GM21786 (cell line): ENCODE data around the gene TMED3.
"Not testable (repeated sequence)": the region's sequence is repeated elsewhere in the genome, so short reads cannot be mapped to it uniquely, and the experiment has no call there.

Experiments used
- ATAC-seq: cut with Tn5 transposase; IDR thresholded peaks from one replicate; pipeline ENCODE4 v1.9.1; 2021; ENCODE audit not compliant: unreplicated experiment

TMED3 gene

DNA sequence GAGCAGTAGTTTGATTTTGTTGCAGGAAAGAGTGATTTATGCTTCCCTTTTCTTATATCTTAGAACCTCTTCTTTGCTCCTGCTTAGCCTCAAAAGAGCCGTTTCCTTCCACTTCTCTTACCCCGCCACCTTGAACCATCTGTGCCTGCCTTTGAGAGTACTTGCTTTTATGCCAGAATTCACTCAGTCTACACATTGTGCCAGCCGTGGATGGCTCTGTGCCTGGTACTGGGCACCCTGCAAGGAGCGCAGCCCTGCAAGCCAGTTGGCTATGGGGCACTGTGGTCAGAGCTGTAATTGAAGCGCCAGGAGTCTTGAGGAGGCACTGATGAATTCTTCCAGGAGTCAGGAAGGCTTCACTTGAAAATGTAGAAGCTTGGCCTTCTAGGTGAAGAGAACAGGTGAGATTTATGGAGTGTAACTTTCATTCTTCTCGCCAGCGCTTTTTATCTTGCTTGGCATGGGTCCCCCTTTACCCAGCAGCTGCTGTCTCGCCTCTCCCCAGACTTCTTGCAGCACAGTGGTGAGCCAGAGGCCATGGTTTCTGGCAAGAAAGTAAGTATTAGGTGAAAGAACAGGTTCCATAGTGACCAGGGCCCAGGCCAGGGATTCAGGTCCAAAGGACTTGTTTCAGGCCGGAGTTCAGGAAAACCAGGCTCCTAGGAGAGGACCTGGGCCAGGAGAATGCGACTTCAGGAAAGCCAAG lies 4.9 kb downstream of the TMED3 start:
- ATAC-seq: no peak

DNA sequence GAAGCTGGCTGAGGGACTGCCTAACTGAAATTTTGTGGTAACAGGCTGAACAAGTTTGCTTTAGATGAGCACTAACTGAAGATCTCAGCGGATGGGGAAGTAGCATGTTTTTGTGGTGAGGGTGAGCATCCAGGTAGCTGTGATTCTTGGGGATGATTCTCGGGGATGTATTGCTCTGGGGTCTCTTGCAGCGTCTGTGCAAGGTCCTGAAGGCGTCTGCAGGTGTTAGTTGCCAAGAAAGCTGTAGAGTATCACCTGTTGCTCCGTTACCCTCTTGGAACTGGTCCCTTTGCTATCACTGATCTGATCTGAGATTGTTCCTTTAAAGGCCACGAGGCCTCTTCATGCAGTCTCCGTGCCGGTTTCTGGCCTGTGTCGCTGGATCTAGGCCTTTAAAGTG lies 6.0 kb downstream of the TMED3 start:
- ATAC-seq: no peak

DNA sequence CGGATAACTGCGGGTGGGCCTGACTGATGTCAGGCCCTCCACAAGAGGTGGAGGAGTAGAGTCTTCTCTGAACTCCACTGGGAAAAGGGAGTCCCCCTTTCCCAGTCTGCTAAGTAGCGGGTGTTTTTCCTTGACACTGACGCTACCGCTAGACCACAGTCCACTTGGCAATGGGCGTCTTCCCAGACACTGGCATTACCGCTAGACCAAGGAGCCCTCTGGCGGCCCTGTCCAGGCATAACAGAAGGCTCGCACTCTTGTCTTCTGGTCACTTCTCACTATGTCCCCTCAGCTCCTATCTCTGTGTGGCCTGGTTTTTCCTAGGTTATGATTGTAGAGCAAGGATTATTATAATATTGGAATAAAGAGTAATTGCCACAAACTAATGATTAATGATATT lies 9.1 kb downstream of the TMED3 start:
- ATAC-seq: not testable (repeated sequence)

DNA sequence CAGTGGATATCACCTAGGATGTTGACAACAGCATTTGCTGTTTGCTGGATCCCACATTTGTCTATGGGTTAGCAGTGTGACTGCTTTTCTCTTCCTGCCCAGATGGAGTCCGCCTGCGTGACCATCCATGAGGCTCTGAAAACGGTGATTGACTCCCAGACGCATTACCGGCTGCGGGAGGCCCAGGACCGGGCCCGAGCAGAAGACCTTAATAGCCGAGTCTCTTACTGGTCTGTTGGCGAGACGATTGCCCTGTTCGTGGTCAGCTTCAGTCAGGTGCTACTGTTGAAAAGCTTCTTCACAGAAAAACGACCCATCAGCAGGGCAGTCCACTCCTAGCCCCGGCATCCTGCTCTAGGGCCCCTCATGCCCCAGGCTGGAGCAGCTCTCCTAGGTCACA lies 11.0 kb downstream of the TMED3 start:
- no peak for ATAC-seq

DNA sequence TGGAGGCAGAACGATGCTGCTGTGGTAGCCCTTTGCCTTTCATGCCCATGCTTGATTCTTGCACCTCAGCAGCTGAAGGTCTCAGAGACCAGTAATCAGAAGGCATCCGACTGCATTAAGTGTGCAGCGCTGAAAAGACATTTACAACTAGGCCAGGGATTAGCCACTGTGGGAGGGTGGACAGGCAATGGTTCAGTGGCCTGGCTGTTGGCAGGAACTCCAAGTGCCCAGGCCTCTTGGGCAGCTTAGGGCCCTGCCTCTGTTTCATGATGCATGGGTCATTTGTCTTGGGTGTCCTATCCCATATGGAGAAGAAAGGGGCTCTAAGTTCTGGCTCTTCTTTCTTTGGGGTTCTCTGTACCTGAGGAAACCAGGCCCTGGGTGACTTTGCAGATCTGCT lies 11.4 kb downstream of the TMED3 start:
- no peak for ATAC-seq

DNA sequence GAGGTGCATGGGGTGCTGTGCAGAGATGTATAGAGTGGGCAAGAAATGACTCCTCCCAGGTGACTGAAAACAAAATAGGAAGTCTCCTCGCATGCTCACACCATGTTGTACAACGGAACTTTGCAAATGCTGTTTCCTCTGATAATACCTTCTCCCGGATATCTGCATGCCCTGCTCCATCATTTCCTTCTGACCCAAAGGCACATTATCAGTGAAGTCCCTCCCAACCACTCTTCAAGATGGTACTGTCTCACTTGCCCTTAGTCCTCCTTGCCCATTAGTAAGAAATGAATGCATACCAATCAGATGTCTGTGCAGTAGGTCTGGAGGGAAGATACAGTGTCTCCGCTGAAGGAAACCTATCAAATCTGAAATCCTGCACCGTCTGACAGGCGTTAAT lies 12.0 kb downstream of the TMED3 start:
- ATAC-seq: no peak

DNA sequence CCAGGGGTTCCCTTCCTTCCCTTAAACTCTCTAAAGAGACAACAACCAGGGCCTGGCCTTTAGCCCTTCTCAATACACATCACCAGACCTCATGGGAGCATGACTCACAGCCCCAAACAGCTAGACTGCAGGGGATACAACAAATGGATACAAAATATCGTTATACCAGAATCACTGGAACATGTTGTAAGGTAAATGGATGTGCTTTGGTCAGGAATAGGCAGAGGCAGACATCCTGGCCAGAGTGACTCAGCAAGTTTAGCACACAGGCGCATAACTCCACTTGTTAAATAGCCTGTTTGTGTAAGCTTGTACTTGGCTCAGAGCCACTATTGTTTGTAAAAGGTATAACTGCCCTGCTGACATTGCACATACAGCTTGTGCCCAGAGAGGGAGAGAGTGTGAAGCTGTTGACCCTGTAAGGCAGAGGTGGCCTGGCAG lies 18.3 kb downstream of the TMED3 start:
- ATAC-seq: no peak

DNA sequence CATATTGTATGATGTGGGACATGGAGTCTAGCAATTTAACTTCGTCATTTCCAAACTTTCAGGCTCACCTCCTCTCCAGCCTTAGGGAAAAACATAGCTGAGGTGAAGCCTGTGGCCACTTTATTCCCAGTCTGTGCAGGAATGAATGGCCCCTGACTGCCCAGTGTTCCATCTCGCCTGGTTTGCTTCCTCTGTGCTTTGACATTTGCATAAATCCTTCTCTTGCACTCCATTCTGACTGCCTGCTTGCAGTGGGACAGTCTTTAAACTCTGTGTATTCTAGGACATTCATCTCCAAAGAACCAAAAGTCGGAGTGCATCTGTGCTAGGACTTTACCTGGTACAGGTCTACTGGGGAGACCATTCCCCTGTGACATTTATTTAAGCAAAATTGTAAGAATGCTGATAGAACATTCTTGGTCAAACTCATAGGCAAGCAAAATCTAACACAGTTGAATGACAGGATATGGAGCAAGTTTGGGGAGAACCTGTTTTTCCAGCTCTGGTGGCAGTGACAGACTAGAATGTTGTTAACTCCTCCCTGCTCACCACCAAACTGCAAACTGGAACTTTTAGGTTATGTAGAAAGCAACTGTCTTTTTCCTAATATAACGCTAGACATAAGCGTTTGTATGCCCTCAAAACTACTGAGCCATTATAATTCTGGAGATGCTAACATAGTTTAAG lies 22.1 kb downstream of the TMED3 start:
- ATAC-seq: no peak

DNA sequence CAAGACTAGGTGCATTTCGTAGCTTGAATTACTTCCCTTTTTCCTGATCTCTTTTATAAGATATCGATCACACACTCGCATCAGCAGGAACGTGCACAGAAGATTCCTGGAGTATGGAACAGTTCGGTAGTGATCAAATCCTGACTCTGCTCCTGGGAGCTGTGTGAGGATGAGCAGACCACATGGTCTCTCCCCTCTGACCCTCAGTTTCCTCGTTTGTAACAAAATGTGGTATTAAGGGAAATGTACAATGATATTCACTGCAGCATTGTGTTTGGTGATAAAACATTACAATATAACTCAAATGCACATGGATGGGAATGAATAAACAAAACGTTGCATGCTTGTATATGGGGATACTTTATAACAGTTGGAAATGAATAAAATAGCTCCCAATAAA lies 26.7 kb downstream of the TMED3 start:
- no peak for ATAC-seq

DNA sequence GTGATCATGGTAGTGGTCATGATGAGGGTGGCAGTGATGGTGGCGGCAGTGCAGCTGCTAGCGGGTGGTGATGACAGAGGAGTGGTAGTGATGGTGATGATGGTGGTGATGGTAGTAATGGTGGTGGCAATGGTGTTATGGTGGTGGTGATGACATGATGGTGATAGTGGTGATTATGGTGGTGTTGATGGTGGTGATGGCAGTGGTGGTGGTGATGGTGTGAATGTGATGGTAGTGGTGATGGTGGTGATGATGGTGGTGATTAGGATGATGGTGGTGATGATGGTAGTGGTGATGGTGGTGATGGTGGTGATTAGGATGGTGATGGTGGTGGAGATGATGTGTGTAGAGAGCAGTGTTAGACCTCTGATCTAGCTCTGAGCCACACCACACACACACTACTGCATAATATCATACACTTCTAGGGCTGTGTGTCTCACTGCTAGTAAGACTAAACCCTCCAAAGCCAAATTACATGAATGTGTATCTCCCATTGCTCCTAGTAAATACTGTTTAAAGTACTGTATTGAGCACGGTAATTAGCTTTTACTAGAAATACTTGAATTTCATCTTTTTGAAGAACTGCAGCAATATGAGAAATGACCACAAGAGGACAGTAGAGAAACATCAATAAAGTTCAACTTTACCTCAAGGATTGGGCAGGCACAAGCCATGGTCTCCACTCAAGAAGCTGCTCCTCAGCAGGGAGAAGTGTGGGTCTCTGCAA lies 28.8 kb downstream of the TMED3 start:
- ATAC-seq: no peak

DNA sequence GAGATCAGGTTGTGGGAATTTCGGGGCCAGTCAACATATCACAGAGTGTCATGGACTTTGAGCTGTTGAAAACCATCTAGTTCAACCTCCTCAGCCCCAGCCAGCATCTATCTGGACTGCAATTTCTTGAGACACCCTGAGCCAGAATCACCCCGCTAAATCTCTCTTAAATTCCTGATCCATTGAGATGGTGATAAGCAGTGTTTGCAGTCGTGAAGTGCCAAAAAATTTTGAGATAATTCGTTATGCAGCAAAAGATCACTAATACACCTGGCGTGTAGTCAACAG lies 29.3 kb downstream of the TMED3 start:
- no peak for ATAC-seq

DNA sequence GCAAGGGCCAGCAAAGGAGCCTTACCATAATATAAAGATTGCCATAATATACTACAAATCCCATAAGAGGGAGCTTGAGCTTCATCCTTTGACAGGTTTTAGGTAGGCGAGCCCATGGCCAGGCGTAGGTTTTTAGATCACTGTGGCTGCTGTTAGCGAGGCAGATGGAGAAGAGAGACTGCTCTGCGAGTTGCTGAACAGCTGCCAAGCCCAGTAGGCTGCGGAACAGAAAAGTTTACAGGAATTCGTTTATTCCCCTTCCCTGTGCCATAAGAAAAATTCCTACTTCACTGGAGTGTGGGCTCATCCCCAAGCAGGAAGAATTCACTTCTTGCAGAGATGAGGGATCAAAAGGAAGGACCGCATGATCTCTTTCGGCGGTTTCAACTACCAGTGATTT lies 30.5 kb downstream of the TMED3 start:
- no peak for ATAC-seq

DNA sequence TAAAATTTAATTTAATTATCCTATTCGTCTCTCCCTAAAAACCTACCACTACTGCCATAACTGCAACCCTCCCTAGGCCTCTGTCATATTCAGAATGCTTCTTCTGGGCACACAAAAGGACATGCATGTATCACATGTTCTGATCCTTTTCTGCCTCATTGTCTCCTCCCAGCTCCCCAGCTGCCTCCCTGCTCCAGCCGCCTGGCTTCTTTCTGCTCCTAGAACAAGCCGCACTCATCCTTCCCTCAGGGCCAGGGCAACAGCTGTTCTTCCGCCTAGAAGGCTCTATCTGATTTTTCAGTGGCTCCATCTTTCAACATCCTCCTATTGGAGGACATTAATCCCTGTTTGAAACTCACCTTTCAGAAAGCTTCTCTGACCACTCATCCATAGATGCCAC lies 38.6 kb downstream of the TMED3 start:
- ATAC-seq: no peak

DNA sequence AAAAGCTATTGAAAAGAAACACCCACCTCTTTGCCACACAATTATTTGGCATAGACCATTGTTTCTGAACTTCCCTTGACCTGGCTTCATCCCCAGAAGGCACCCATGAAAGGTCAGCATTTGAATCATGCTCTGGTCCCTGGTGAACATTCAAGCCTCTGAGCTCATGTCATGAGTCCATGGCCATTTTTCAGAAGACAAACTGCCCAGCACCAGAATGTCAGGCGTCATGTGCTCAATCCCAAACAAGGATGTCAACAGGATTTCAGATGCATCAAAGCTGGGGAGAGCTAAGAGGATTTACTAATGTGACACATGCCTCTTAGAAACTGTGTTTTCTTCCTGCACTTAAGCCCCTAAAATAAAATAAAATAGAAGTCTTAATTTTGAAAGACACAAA lies 41.3 kb downstream of the TMED3 start:
- ATAC-seq: no peak

DNA sequence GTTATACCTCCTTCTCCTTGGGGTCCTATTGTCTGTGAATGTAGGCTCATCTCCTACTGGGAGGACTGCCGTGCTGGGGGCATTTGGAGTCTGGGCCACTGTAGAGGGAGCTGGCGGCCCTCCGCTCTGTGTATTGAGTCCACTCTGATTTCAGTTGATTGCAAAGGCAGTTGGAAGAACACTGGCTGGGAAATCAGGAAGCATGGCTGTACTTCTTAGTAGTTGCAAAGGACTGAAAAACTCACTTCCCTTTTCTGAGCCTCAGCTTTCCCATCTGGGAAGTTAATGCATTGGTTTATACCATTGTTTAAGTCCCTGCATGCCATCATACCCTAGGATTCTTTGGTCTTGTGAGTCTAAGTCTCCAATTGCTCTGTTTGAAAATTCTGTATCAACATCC lies 46.7 kb downstream of the TMED3 start:
- ATAC-seq: no peak

DNA sequence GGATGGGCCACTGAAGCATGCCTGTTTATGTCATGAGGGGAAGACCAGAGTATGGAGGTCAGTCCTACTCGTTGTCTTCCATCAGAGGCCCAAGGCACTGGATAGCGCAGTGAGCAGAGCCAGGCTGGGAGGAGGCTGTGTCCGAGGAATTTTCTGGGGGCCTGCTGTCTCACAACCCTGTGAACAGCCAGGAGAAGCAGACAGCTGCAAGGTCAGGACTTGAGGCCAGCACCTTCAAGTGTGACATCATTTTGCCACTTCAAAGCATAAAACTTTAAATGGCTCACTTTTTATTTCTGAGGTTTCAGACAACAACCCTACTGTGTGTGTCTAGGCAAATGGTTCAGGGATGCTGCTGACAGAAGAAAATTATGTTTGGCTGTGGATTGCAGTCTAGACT lies 47.2 kb downstream of the TMED3 start:
- ATAC-seq: no peak

DNA sequence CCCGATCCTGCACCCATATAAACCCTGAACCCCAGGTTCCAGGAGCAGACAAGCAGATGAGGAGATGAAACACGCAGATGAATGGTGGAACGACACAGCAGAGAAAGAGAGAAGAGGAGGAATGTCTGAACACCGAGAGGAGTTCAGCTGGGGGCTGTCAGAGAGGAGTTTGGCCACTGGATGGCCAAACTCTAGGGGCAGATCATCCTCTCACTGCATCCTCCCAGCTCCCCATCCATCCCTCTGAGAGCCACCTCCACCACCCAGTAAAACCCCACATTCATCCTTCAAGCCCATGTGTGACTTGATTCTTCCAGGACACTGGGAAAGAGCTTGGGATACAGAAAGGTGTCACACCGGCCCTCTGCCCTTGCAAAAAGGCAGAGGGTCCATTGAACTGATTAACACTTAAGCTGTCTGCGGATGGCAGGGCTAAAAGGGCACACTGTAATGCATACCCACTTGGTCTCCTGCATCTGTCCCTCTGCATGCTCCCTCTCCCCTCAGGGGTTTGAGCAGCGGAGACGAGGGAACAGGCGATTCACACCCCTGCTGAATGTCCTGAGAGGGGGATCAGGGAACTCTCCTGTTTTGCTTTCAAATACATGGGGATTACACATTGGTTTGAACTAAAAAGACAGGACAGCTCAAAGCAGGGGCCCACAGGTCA lies 53.8 kb downstream of the TMED3 start:
- no peak for ATAC-seq

DNA sequence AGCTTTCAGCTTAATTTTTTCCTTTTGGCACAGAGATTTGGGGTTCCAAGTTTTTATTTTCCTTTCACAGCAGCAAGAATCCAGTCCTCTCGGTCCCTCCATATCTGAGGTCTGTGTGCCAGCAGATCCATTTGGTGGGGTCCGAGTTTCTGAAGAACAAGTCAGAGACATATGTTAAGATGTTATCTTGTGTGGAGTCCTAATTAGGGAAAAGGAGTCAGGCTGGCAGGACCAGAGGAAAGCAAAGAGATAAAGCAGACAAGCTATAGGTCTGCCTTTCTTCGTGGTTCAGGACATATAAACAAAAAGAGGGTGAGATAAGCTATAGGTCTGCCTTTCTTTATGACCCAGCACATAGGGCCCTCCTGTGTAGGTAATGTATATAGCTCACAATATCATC lies 54.9 kb downstream of the TMED3 start:
- ATAC-seq: no peak

DNA sequence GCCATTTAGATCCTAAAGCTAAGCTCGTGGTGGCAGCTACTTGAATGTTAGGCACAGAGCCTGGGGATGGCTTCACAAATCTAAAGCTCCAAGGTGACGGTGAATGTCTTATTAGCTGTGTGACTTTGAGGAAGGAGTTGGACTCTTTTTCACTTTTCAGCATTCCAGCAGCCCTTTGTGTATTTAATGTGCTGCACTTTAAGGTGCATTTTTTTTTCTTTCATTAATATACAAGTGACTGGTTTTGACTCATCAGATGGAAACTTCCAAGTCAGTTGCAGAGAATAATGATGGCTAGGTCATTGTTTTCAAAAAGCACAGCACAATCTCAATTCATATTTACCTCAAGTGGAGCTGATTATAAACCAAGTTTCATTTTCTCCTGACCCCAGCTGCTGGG lies 55.8 kb downstream of the TMED3 start:
- ATAC-seq: no peak

DNA sequence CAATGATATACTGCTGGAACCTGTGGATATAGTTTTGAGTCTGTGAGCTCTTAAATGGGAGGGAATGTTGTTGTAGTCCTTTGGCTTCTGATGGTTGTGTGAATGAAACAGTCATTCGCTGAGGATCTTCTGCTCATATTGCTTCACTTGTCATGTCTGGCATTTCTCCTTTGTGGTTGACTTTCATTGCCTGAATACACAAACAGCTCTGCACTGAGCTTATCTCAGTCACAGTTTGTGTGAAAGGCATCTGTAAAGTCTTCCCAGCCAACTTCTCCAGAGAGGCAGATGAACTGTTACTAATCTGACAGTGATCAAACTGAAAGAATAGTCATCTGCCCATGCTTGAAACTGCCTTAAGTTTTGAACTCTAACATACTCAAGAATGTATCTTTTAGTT lies 59.8 kb downstream of the TMED3 start:
- no peak for ATAC-seq

DNA sequence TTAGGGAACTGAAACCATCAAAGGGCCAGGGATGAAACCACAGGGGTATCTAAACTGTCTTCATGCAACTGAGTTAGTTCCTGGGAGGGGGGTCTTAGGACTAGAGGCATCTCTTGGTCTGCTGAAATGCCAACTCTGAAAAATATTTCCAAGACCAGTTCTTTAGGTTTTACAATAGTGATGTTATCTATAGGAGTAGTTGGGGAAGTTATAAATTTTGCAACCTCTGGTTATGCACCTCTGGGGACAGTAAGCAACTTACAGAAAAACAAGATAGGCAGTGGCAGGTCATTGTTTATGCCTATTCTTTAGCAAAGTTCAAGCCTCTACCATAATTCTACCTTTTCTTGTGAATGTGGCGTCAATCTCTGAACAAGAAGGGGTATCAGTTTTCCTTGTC lies 60.7 kb downstream of the TMED3 start:
- no peak for ATAC-seq

DNA sequence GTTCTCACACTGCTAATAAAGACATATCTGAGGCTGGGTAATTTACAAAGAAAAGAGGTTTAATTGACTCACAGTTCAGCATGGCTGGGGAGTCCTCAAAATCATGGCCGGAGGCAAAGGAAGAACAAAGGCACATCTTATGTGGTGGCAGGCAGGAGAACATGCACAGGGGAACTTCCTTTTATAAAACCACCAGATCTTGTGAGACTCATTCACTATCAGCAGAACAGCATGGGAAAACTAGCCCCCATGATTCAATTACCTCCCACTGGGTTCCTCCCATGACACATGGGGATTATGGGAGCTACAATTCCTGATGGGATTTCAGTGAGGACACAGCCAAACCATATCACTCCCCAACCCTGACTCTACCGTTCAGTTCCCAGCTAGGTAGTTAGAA lies 61.5 kb downstream of the TMED3 start:
- ATAC-seq: no peak
